Peyer's patch (tissue), 4 donors: ENCODE measurements around the gene LAMP5.

ENCODE experiments used
- CTCF ChIP-seq, 6 experiments: fragments of 450-650 bp in 4 of 6; fragments of 200-600 bp in 2 of 6; sonication (generic) in 1 of 6; IDR thresholded peaks; one replicate each; pipeline ENCODE4 v1.5.1; 2017 to 2019; ENCODE audit warnings: antibody characterized with exemption in 6 of 6, mild to moderate bottlenecking in 3 of 6, moderate library complexity in 1 of 6
- POLR2A ChIP-seq, 2 donors: fragments of 450-650 bp; IDR thresholded peaks; one replicate each; pipeline ENCODE4 v1.5.1; 2017; ENCODE audit warnings: antibody characterized with exemption in 2 of 2, mild to moderate bottlenecking in 2 of 2, moderate library complexity in 2 of 2

- TF ChIP-seq POLR2A (IDR thresholded peaks at IDR 0.05) (no peak), CTCF (IDR thresholded peaks at IDR 0.05) (no peak)
These were observed 57.4 kb downstream of the LAMP5 start for GRCh38 chr20:9571783-9572182.
